HepG2 (cell line): ENCODE data around the gene SERTAD1.

Experiments used
- HNF4A ChIP-seq: sonication (generic); formaldehyde crosslinking; IDR thresholded peaks from 2 replicates; pipeline ENCODE4 v1.4.0; 2020; ENCODE audit warnings: missing genetic modification reagents
- IKZF1 ChIP-seq: fragments of 450-650 bp; IDR thresholded peaks from 2 replicates; pipeline ENCODE4 v1.7.1; 2016
- MTA3 ChIP-seq: sonication (generic); formaldehyde crosslinking; IDR thresholded peaks from 2 replicates; pipeline ENCODE4 v1.4.0; 2020; ENCODE audit warnings: missing genetic modification reagents
- REST ChIP-seq, 2 experiments: IDR thresholded peaks; 2 replicates each; pipeline ENCODE4 v1.6.1; 2011 to 2012; ENCODE audit warnings: low read length in 2 of 2, borderline replicate concordance in 1 of 2, low read depth in 1 of 2, mild to moderate bottlenecking in 1 of 2, moderate library complexity in 1 of 2
- ZNF10 ChIP-seq: sonication (generic); formaldehyde crosslinking; IDR thresholded peaks from 2 replicates; pipeline ENCODE4 v1.4.0; 2020; ENCODE audit warnings: mild to moderate bottlenecking, low read depth, missing genetic modification reagents, borderline replicate concordance
- ZNF446 ChIP-seq: sonication (generic); formaldehyde crosslinking; IDR thresholded peaks from 2 replicates; pipeline ENCODE4 v1.5.0; 2020; ENCODE audit warnings: mild to moderate bottlenecking, missing genetic modification reagents
- TF ChIP-seq, protein P1 (sequence below): sonication (generic); formaldehyde crosslinking; IDR thresholded peaks from 2 replicates; pipeline ENCODE4 v1.4.0; 2020; ENCODE audit warnings: mild to moderate bottlenecking, missing genetic modification reagents
- TF ChIP-seq, protein P2 (sequence below): sonication (generic); formaldehyde crosslinking; IDR thresholded peaks from 2 replicates; pipeline ENCODE4 v1.5.0; 2020; ENCODE audit warnings: missing genetic modification reagents, mild to moderate bottlenecking, borderline replicate concordance
- TF ChIP-seq, protein P3 (sequence below): sonication (generic); formaldehyde crosslinking; IDR thresholded peaks from 2 replicates; pipeline ENCODE4 v1.5.0; 2020; ENCODE audit warnings: mild to moderate bottlenecking, missing genetic modification reagents, moderate library complexity
- TF ChIP-seq, protein P4 (sequence below): IDR thresholded peaks from 2 replicates; pipeline ENCODE4 v1.6.1; 2012; ENCODE audit warnings: inconsistent platforms

DNA sequence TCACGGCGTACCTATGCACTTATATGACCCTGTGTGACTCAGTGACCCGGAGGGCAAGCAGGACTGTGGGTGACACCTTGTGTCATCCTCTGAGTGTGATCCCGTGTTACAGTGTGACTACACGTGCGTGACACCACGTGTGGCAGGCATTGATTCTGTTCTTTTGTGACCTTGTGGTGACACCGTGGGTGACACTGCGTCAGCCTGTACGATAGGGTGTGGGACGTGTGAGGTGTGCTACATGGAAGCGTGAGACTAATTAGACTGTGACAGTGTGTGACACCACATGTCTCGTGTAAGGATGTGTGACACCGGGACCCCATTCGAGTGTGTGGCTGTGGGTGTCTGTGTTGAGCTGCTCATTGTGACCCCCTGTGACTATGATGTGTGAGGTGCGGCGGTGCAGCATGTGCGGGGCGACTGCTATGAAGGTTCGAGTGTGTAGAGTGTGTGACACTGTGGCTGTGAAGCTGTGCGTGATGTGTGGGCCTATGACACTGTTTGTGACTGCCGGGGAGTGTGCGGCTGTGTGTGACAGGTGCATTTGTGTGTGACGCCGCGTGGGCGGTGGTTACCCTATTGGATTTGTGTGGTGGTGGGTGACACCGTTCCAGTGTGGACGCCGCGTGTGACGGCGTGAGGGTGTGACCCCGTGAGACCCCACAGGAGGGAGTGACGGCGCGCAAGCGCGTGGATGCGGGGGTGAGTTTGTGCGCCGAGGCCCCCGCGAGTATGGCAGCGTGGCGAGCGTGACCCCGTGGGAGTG is 40.6 kb upstream of the SERTAD1 start:
- TF ChIP-seq, protein P1, sequence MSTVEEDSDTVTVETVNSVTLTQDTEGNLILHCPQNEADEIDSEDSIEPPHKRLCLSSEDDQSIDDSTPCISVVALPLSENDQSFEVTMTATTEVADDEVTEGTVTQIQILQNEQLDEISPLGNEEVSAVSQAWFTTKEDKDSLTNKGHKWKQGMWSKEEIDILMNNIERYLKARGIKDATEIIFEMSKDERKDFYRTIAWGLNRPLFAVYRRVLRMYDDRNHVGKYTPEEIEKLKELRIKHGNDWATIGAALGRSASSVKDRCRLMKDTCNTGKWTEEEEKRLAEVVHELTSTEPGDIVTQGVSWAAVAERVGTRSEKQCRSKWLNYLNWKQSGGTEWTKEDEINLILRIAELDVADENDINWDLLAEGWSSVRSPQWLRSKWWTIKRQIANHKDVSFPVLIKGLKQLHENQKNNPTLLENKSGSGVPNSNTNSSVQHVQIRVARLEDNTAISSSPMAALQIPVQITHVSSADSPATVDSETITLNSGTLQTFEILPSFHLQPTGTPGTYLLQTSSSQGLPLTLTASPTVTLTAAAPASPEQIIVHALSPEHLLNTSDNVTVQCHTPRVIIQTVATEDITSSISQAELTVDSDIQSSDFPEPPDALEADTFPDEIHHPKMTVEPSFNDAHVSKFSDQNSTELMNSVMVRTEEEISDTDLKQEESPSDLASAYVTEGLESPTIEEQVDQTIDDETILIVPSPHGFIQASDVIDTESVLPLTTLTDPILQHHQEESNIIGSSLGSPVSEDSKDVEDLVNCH: no peak
- TF ChIP-seq, protein P2, sequence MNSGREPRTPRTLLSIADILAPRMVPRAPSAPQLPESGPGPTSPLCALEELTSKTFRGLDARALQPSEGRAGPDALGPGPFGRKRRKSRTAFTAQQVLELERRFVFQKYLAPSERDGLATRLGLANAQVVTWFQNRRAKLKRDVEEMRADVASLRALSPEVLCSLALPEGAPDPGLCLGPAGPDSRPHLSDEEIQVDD (CRISPR knock-in tag): no peak
- no peak for TF ChIP-seq REST (IDR thresholded peaks at IDR 0.05; ENCODE audit: borderline replicate concordance in 1 of 2, low read depth in 1 of 2, low read length in 2 of 2)
- no peak for TF ChIP-seq IKZF1
- TF ChIP-seq, protein P3, sequence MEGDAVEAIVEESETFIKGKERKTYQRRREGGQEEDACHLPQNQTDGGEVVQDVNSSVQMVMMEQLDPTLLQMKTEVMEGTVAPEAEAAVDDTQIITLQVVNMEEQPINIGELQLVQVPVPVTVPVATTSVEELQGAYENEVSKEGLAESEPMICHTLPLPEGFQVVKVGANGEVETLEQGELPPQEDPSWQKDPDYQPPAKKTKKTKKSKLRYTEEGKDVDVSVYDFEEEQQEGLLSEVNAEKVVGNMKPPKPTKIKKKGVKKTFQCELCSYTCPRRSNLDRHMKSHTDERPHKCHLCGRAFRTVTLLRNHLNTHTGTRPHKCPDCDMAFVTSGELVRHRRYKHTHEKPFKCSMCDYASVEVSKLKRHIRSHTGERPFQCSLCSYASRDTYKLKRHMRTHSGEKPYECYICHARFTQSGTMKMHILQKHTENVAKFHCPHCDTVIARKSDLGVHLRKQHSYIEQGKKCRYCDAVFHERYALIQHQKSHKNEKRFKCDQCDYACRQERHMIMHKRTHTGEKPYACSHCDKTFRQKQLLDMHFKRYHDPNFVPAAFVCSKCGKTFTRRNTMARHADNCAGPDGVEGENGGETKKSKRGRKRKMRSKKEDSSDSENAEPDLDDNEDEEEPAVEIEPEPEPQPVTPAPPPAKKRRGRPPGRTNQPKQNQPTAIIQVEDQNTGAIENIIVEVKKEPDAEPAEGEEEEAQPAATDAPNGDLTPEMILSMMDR: 0 out of 2 replicates have a peak, but pooled peaks have one; percentile 1
- TF ChIP-seq, protein P4, sequence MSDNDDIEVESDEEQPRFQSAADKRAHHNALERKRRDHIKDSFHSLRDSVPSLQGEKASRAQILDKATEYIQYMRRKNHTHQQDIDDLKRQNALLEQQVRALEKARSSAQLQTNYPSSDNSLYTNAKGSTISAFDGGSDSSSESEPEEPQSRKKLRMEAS: peak; percentile 55
- TF ChIP-seq HNF4A (CRISPR knock-in tag): no peak
- no peak for TF ChIP-seq ZNF446 (CRISPR knock-in tag)
- no peak for TF ChIP-seq ZNF10 (CRISPR knock-in tag)
- no peak for TF ChIP-seq MTA3
